H1 (cell line): ENCODE results near the gene RPS6KB2. TPM values are rescaled to one million over a fixed set of nuclear protein-coding genes. Genes with fewer than 3 reads are reported as not detected.

ENCODE experiments used
- CTCF ChIA-PET: fragments of 300-600 bp; sonication (Branson Sonifier 250); formaldehyde crosslinking; loops from one replicate; lab custom pipeline; 2021; ENCODE audit not compliant: partially characterized antibody; lab: Charles Lee
- POLR2A ChIA-PET: fragments of 300-600 bp; sonication (Branson Sonifier 250); formaldehyde crosslinking; loops from one replicate; lab custom pipeline; 2021; ENCODE audit warnings: inconsistent platforms; ENCODE audit not compliant: partially characterized antibody; lab: Charles Lee
- DNase-seq, 2 experiments: peaks; one replicate each; pipeline versions ENCODE4 v3.0.0 to v3.0.0-alpha.2; 2010 to 2022; ENCODE audit warnings: low spot score in 2 of 2, low read depth in 1 of 2, mixed read lengths in 1 of 2
- FAIRE-seq: peaks from 2 replicates; lab custom pipeline; 2011; peaks lifted over from hg19 to GRCh38; lab: Jason Lieb, UNC
- H2AFZ ChIP-seq: 2 replicates; pipeline ENCODE4 v1.8.1; 2012; ENCODE audit warnings: low read length, inconsistent platforms
- H2AK5ac ChIP-seq: 2 replicates; pipeline ENCODE4 v1.6.1; 2013; ENCODE audit warnings: low read depth, low read length
- H2BK120ac ChIP-seq: replicated peaks from 2 replicates; pipeline ENCODE3; 2013; ENCODE audit warnings: low read depth, low read length, inconsistent platforms
- H2BK12ac ChIP-seq: 2 replicates; pipeline ENCODE4 v1.6.1; 2013; ENCODE audit warnings: low read depth, low read length
- H2BK15ac ChIP-seq: 2 replicates; pipeline ENCODE4 v1.6.1; 2013; ENCODE audit warnings: low read length
- H2BK20ac ChIP-seq: 2 replicates; pipeline ENCODE4 v1.6.1; 2013; ENCODE audit warnings: low read length
- H2BK5ac ChIP-seq: 2 replicates; pipeline ENCODE4 v1.6.1; 2013; ENCODE audit warnings: low read depth, low read length
- H3K14ac ChIP-seq: 2 replicates; pipeline ENCODE4 v1.6.1; 2013; ENCODE audit warnings: inconsistent platforms; ENCODE audit not compliant: insufficient read length
- H3K18ac ChIP-seq: 2 replicates; pipeline ENCODE4 v1.6.1; 2013; ENCODE audit warnings: low read length; ENCODE audit errors: extremely low read depth
- H3K23ac ChIP-seq: 2 replicates; pipeline ENCODE4 v1.6.1; 2013; ENCODE audit warnings: inconsistent platforms; ENCODE audit not compliant: insufficient read length
- H3K23me2 ChIP-seq: 2 replicates; pipeline ENCODE4 v1.6.1; 2013; ENCODE audit warnings: low read depth, low read length
- H3K27ac ChIP-seq: 2 replicates; pipeline ENCODE4 v1.6.1; 2011; ENCODE audit warnings: low read depth, low read length, inconsistent platforms
- H3K27me3 ChIP-seq, 4 experiments: replicated peaks in 1 of 4; 1 replicate in 1 of 4; 2 replicates in 3 of 4; pipeline versions ENCODE4 v1.6.1 to v1.8.1; 2011 to 2013; ENCODE audit warnings: low read length in 3 of 4, mild to moderate bottlenecking in 3 of 4, inconsistent platforms in 2 of 4, mixed read lengths in 2 of 4, moderate library complexity in 1 of 4; ENCODE audit not compliant: control insufficient read depth in 3 of 4, insufficient read depth in 3 of 4; ENCODE audit errors: extremely low read depth in 1 of 4
- H3K36me3 ChIP-seq, 4 experiments: 2 replicates each; pipeline versions ENCODE4 v1.6.1 to v1.8.1; 2011 to 2013; ENCODE audit warnings: mild to moderate bottlenecking in 4 of 4, low read length in 3 of 4, moderate library complexity in 2 of 4, control low read depth in 1 of 4, inconsistent platforms in 1 of 4; ENCODE audit not compliant: insufficient read depth in 4 of 4, control insufficient read depth in 2 of 4
- H3K4ac ChIP-seq: replicated peaks from 2 replicates; pipeline ENCODE3; 2013; ENCODE audit warnings: low read length, low read depth, mixed read lengths, inconsistent platforms; ENCODE audit not compliant: insufficient read length
- H3K4me1 ChIP-seq, 4 experiments: replicated peaks in 1 of 4; 1 replicate in 1 of 4; 2 replicates in 3 of 4; pipeline versions ENCODE4 v1.6.1 to v1.8.1; 2011 to 2013; ENCODE audit warnings: low read length in 3 of 4, inconsistent platforms in 2 of 4, mixed read lengths in 1 of 4; ENCODE audit not compliant: insufficient read depth in 4 of 4, control insufficient read depth in 3 of 4
- H3K4me2 ChIP-seq, 2 experiments: 2 replicates each; pipeline versions ENCODE4 v1.6.1 to v1.8.1; 2011 to 2013; ENCODE audit warnings: low read depth in 2 of 2, low read length in 2 of 2, control low read depth in 1 of 2, inconsistent platforms in 1 of 2, mild to moderate bottlenecking in 1 of 2; ENCODE audit not compliant: insufficient read depth in 1 of 2
- H3K4me3 ChIP-seq, 4 experiments: fragments of 200-600, 300-600 bp in 1 of 4; sonication (generic), shearing (Covaris generic), sonication (Bioruptor Twin) in 1 of 4; 2 replicates each; pipeline versions ENCODE4 v1.5.1 to v1.8.1; 2011 to 2016; ENCODE audit warnings: low read length in 4 of 4, low read depth in 3 of 4, control low read depth in 2 of 4, inconsistent platforms in 2 of 4, mild to moderate bottlenecking in 2 of 4, mixed read lengths in 1 of 4, moderate library complexity in 1 of 4; ENCODE audit not compliant: insufficient read depth in 2 of 4; ENCODE audit errors: extremely low read depth in 1 of 4
- H3K56ac ChIP-seq: replicated peaks from 2 replicates; pipeline ENCODE3; 2013; ENCODE audit warnings: low read depth, mild to moderate bottlenecking, mixed read lengths, low read length, inconsistent platforms; ENCODE audit not compliant: insufficient read length
- H3K79me1 ChIP-seq: 2 replicates; pipeline ENCODE4 v1.6.1; 2013; ENCODE audit warnings: low read depth, low read length, control low read depth
- H3K79me2 ChIP-seq, 2 experiments: 2 replicates each; pipeline versions ENCODE4 v1.6.1 to v1.8.1; 2012 to 2013; ENCODE audit warnings: low read length in 2 of 2, mild to moderate bottlenecking in 2 of 2, inconsistent platforms in 1 of 2; ENCODE audit not compliant: insufficient read depth in 2 of 2, control insufficient read depth in 1 of 2
- H3K9ac ChIP-seq, 4 experiments: replicated peaks in 1 of 4; 1 replicate in 1 of 4; 2 replicates in 3 of 4; pipeline versions ENCODE4 v1.6.1 to v1.8.1; 2011 to 2013; ENCODE audit warnings: low read depth in 3 of 4, low read length in 3 of 4, control low read depth in 2 of 4, mild to moderate bottlenecking in 2 of 4, moderate library complexity in 2 of 4, inconsistent platforms in 1 of 4; ENCODE audit errors: extremely low read depth in 1 of 4
- H3K9me3 ChIP-seq, 2 experiments: 2 replicates each; pipeline versions ENCODE4 v1.6.1 to v1.8.1; 2012 to 2013; ENCODE audit warnings: mild to moderate bottlenecking in 2 of 2, moderate library complexity in 2 of 2, control low read depth in 1 of 2, inconsistent platforms in 1 of 2, low read depth in 1 of 2, low read length in 1 of 2, mixed read lengths in 1 of 2; ENCODE audit not compliant: insufficient read depth in 2 of 2
- H4K20me1 ChIP-seq, 2 experiments: replicated peaks in 1 of 2; 2 replicates each; pipeline versions ENCODE3 to v1.8.1; 2011 to 2013; ENCODE audit warnings: inconsistent platforms in 2 of 2, low read length in 2 of 2, mild to moderate bottlenecking in 1 of 2; ENCODE audit not compliant: insufficient read depth in 2 of 2, control insufficient read depth in 1 of 2
- H4K5ac ChIP-seq: 2 replicates; pipeline ENCODE4 v1.6.1; 2013; ENCODE audit warnings: low read length, low read depth, mixed read lengths, inconsistent platforms; ENCODE audit not compliant: insufficient read length
- H4K8ac ChIP-seq: 2 replicates; pipeline ENCODE4 v1.8.0; 2013; ENCODE audit warnings: mild to moderate bottlenecking, moderate library complexity, low read length, inconsistent platforms; ENCODE audit not compliant: insufficient read depth; ENCODE audit errors: extremely low read depth
- H4K91ac ChIP-seq: replicated peaks from 2 replicates; pipeline ENCODE3; 2013; ENCODE audit warnings: low read length, mixed read lengths, inconsistent platforms; ENCODE audit not compliant: insufficient read length
- CTBP2 ChIP-seq: IDR thresholded peaks from 2 replicates; pipeline ENCODE4 v1.7.0; 2011; ENCODE audit warnings: borderline replicate concordance, mild to moderate bottlenecking, moderate library complexity, mixed read lengths, low read length; ENCODE audit not compliant: insufficient read depth, insufficient read length
- E2F6 ChIP-seq: IDR thresholded peaks from 2 replicates; pipeline ENCODE4 v1.6.1; 2012; ENCODE audit warnings: inconsistent platforms
- EP300 ChIP-seq, 2 experiments: IDR thresholded peaks; 1 replicate in 1 of 2; 2 replicates in 1 of 2; pipeline ENCODE4 v1.6.1; 2011 to 2012; ENCODE audit warnings: low read depth in 2 of 2, low read length in 2 of 2, mild to moderate bottlenecking in 2 of 2, borderline replicate concordance in 1 of 2, inconsistent platforms in 1 of 2, moderate library complexity in 1 of 2
- KDM5A ChIP-seq: fragments of 200-600 bp; IDR thresholded peaks from 2 replicates; pipeline ENCODE4 v1.7.1; 2012; ENCODE audit warnings: mild to moderate bottlenecking, low read length, inconsistent platforms, mixed read lengths
- MAX ChIP-seq: IDR thresholded peaks from 2 replicates; pipeline ENCODE4 v1.6.1; 2012; ENCODE audit warnings: inconsistent platforms
- NANOG ChIP-seq: IDR thresholded peaks from 2 replicates; pipeline ENCODE4 v1.6.1; 2011; ENCODE audit warnings: low read length, low read depth, mild to moderate bottlenecking, inconsistent platforms; ENCODE audit not compliant: insufficient read depth, poor library complexity, severe bottlenecking
- RXRA ChIP-seq: IDR thresholded peaks from 2 replicates; pipeline ENCODE4 v1.6.1; 2011; ENCODE audit warnings: low read depth, mild to moderate bottlenecking, low read length, moderate library complexity; ENCODE audit not compliant: insufficient read depth
- SAP30 ChIP-seq: fragments of 300-600 bp; sonication (generic); IDR thresholded peaks from 2 replicates; pipeline ENCODE4 v1.7.1; 2012; ENCODE audit warnings: low read length, moderate library complexity, mild to moderate bottlenecking, inconsistent platforms; ENCODE audit not compliant: insufficient read depth, insufficient replicate concordance
- SP4 ChIP-seq: IDR thresholded peaks from 2 replicates; pipeline ENCODE4 v1.6.1; 2012; ENCODE audit warnings: low read length, inconsistent platforms
- TAF1 ChIP-seq: IDR thresholded peaks from 2 replicates; pipeline ENCODE4 v1.6.1; 2011; ENCODE audit warnings: mild to moderate bottlenecking, low read depth, low read length
- TAF7 ChIP-seq: optimal IDR thresholded peaks from 2 replicates; pipeline ENCODE3; 2011; ENCODE audit warnings: low read depth, mild to moderate bottlenecking, inconsistent platforms, low read length, moderate library complexity, borderline replicate concordance
- WGBS, 2 experiments: shearing (Covaris generic) in 1 of 2; methylation state at CpG; one replicate each; pipeline versions ENCODE4 v1.1.6 to v1.1.7; 2013 to 2015; ENCODE audit warnings: low lambda C conversion rate in 2 of 2, mixed read lengths in 2 of 2, inconsistent platforms in 1 of 2, low coverage in 1 of 2, missing lambda C conversion rate in 1 of 2; ENCODE audit not compliant: insufficient replicate concordance in 2 of 2, insufficient coverage in 1 of 2, insufficient read length in 1 of 2; ENCODE audit errors: extremely low coverage in 1 of 2, missing lambda C conversion rate in 1 of 2; 5-methylcytosine and 5-hydroxymethylcytosine counted together
- polyA plus RNA-seq, 7 experiments: library from polyadenylated mRNA; depleted of rRNA in 3 of 7; stranded (reverse) in 5 of 7; unstranded in 2 of 7; fragments of >200 nt in 5 of 7; fragments of 200-250 nt in 2 of 7; gene quantifications; 1 replicate in 5 of 7; 2 replicates in 1 of 7; 4 replicates in 1 of 7; pipeline versions ENCODE4 v1.2.1 to v1.2.3, GENCODE V29; 2011 to 2013; ENCODE audit warnings: missing spikeins in 2 of 7, mixed read lengths in 2 of 7
- total RNA-seq: library from RNA; stranded (reverse); fragmentation: NEBNext Ultra II Directional; extraction: Animal tissue kit (Norgen Biotek cat#: 25700); gene quantifications from 2 replicates; pipeline ENCODE4 v1.2.1, GENCODE V29; 2021

The RPS6KB2 gene
- total and polyA plus RNA-seq, 2 of the 8 experiments (the other 6 are each of a cell fraction or from before 2014, with no cell fraction given): 41.0 to 47.1 TPM

- Histone ChIP-seq H3K79me1 (no peaks in the 10 kb centered on the region), H3K23me2 (0 out of 2 replicates have a peak, but pooled peaks cover 2% of the 10 kb centered on the region), H3K4ac (no peak overlapping the region), H4K5ac (no peak overlapping the region), H4K91ac (no peak overlapping the region), H3K9me3 (no peaks in the 10 kb centered on the region), H3K14ac (no peak overlapping the region), H2BK120ac (no peak overlapping the region), H3K4me2 (no peak overlapping the region), H2BK5ac (no peak overlapping the region), H3K36me3 (no peaks in the 10 kb centered on the region), H3K79me2 (no peaks in the 10 kb centered on the region), H3K23ac (no peak overlapping the region), H2BK15ac (no peak overlapping the region), H3K9ac (no peak overlapping the region), H3K27me3 (peaks cover 0 to 4% (median 2%) of the 10 kb centered on the region in 4 experiments; a peak in 3 of 7 replicates), H2BK20ac (no peak overlapping the region), H3K4me1 (peaks cover 0 to 14% (median 8%) of the 10 kb centered on the region in 4 experiments; a peak in 5 of 7 replicates), H3K27ac (no peak overlapping the region), H4K20me1 (no peaks in the 10 kb centered on the region), H2AK5ac (no peak overlapping the region), H4K8ac (peak overlapping the region; percentile 57; the same call in 1 of the 2 replicates), H3K56ac (no peak overlapping the region), H3K18ac (no peak overlapping the region), H2AFZ (no peak overlapping the region), H3K4me3 (no peak overlapping the region), H2BK12ac (no peak overlapping the region)
- POLR2A ChIA-PET: interaction anchor here (0.8 to 1.9 kb wide), 7 partner anchors 9 to 53 kb away, joined by 3 to 8 read pairs (median 3); partner anchors contain the start of gene POLD4
- FAIRE-seq: no peak
- CTCF ChIA-PET: interaction anchor here (0.9 to 1.2 kb wide), 4 partner anchors 10 to 49 kb away, joined by 3 to 6 read pairs (median 4); no protein-coding TSS in a partner anchor
- 94% methylated on average over 10 of the region's 18 CpGs; no CpG with 5 or more reads in 1 of the 2 experiments for WGBS, 2 experiments
- DNase-seq: no peak
- TF ChIP-seq KDM5A (no peak), CTBP2 (no peak), EP300 (IDR thresholded peaks at IDR 0.05; ENCODE audit: borderline replicate concordance in 1 of 2, low read depth in 2 of 2, low read length in 2 of 2) (no peak), NANOG (no peak), TAF7 (no peak), SP4 (no peak), SAP30 (no peak), TAF1 (no peak), MAX (no peak), E2F6 (no peak), RXRA (no peak)
These were observed 21.8 kb upstream of the RPS6KB2 start for GRCh38 chr11:67406420-67406968.
